Measurements from ENCODE around the gene RAPGEF4.

The RAPGEF4 gene

GRCh38 chr2:172908275-172908674 is 172.6 kb downstream of the RAPGEF4 start:
- H3K4me1 ChIP-seq (ENCODE audit: control insufficient read depth in 1 of 2, insufficient read depth in 1 of 2, low read depth in 1 of 2, low read length in 1 of 2): no peaks in the 10 kb centered on the region
- no peak for TF ChIP-seq CTCF (IDR thresholded peaks at IDR 0.05)
- no peaks in the 10 kb centered on the region for H3K36me3 ChIP-seq
- H3K27me3 ChIP-seq: no peaks in the 10 kb centered on the region
- H3K4me3 ChIP-seq (ENCODE audit: low read depth in 1 of 2, low read length in 1 of 2): no peak overlapping the region
- no peak overlapping the region for H3K27ac ChIP-seq
- H3K9me3 ChIP-seq: no peaks in the 10 kb centered on the region

- Histone ChIP-seq H3K27ac (no peak overlapping the region), H3K36me3 (no peaks in the 10 kb centered on the region), H3K4me3 (ENCODE audit: low read depth in 1 of 2, low read length in 1 of 2) (no peak overlapping the region), H3K9me3 (no peaks in the 10 kb centered on the region), H3K27me3 (no peaks in the 10 kb centered on the region), H3K4me1 (ENCODE audit: control insufficient read depth in 1 of 2, insufficient read depth in 1 of 2, low read depth in 1 of 2, low read length in 1 of 2) (no peaks in the 10 kb centered on the region)
- no peak for TF ChIP-seq CTCF (IDR thresholded peaks at IDR 0.05)
Measured at GRCh38 chr2:172909454-172909853, 173.8 kb downstream of the RAPGEF4 start.

- H3K4me3 ChIP-seq (ENCODE audit: low read depth in 1 of 2, low read length in 1 of 2): no peak overlapping the region
- H3K27ac ChIP-seq: no peak overlapping the region
- no peak for TF ChIP-seq CTCF (IDR thresholded peaks at IDR 0.05)
- no peaks in the 10 kb centered on the region for H3K4me1 ChIP-seq (ENCODE audit: control insufficient read depth in 1 of 2, insufficient read depth in 1 of 2, low read depth in 1 of 2, low read length in 1 of 2)
- H3K9me3 ChIP-seq: no peaks in the 10 kb centered on the region
- H3K27me3 ChIP-seq: peaks cover 4% of the 10 kb centered on the region
- no peaks in the 10 kb centered on the region for H3K36me3 ChIP-seq
Measured at GRCh38 chr2:172912266-172912665, 176.6 kb downstream of the RAPGEF4 start.

- no peak for TF ChIP-seq CTCF (IDR thresholded peaks at IDR 0.05)
- Histone ChIP-seq H3K27me3 (peaks cover 4% of the 10 kb centered on the region), H3K4me1 (ENCODE audit: control insufficient read depth in 1 of 2, insufficient read depth in 1 of 2, low read depth in 1 of 2, low read length in 1 of 2) (no peaks in the 10 kb centered on the region), H3K36me3 (no peaks in the 10 kb centered on the region), H3K4me3 (ENCODE audit: low read depth in 1 of 2, low read length in 1 of 2) (no peak overlapping the region), H3K9me3 (no peaks in the 10 kb centered on the region), H3K27ac (no peak overlapping the region)
Measured at GRCh38 chr2:172914341-172915008, 178.8 kb downstream of the RAPGEF4 start.

- H3K4me3 ChIP-seq (ENCODE audit: low read depth in 1 of 2, low read length in 1 of 2): no peak overlapping the region
- peaks cover 8% of the 10 kb centered on the region for H3K27me3 ChIP-seq
- TF ChIP-seq CTCF (IDR thresholded peaks at IDR 0.05): no peak
- no peaks in the 10 kb centered on the region for H3K36me3 ChIP-seq
- no peaks in the 10 kb centered on the region for H3K4me1 ChIP-seq (ENCODE audit: control insufficient read depth in 1 of 2, insufficient read depth in 1 of 2, low read depth in 1 of 2, low read length in 1 of 2)
- no peaks in the 10 kb centered on the region for H3K9me3 ChIP-seq
- no peak overlapping the region for H3K27ac ChIP-seq
Measured at GRCh38 chr2:172917716-172918115, 182.1 kb downstream of the RAPGEF4 start.
